ENCODE data around the gene PSMA2.

DNA sequence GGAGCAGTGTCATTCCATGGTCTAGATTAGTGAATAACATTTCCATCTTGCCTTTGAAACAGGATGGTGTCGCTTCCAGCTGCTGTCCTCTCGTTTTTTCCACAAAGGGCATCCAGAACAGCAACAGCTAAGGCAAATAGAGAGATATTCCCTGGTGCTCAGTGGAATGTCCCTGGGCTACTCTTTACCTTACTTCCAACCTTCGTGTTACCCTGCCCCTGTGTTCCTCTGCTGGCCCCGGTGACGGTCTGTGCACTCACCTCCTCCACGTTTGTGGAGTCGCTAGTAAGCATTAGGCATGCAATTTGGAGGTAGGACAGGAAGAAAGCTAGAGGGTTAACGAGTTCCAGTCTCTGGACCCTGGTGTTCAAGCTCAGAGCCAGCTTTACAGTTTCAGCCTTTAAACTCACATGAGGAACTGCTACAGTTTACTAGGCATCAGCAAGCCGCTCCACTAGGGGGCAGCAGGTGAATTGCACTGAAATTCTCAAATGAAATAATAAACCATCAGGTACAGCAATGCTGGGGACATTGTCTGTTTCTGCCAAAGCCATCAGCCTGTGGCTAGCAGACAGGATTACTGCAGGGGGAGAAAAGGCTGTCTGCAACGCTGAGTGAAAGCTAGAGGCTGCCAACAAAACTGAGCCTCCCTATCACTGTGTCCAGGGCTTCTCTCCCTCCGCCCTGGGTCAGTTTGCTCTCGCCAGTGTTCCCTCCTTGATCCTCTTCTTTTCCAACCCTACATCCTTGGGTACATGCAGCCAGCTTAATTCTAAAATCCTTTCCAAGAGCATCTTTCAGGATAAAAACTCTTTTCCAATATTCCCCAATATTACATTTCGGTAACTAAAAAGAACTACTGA lies 9.2 kb upstream of the PSMA2 start:
- TF ChIP-seq CTCF (IDR thresholded peaks at IDR 0.05; ENCODE audit: insufficient read depth, low read length, poor library complexity, severe bottlenecking) (peak; percentile 97), EZH2phosphoT487 (conservative IDR thresholded peaks at IDR 0.05; ENCODE audit: low read length) (no peak)
